GM19452 (cell line): ENCODE data around the gene AHRR.

Source experiments
- ATAC-seq: cut with Tn5 transposase; IDR thresholded peaks from one replicate; pipeline ENCODE4 v1.9.1; 2021; ENCODE audit not compliant: unreplicated experiment

AHRR gene

DNA sequence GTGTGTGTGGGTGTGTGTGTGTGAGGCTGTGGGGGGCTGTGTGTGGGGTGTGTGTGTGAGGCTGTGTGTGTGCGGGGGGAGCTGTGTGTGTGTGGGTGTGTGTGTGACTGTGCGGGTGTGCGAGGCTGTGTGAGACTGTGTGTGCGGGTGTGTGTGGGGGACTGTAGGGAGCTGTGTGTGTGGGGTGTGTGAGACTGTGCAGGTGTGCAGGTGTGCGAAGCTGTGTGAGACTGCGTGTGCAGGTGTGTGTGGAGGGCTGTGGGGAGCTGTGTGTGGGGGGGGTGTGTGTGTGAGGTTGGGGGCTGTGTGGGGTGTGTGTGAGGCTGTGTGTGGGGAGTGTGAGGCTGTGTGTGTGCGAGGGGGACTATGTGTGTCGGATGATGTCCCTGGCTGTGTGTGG lies 23.2 kb downstream of the AHRR start:
- no peak for ATAC-seq

DNA sequence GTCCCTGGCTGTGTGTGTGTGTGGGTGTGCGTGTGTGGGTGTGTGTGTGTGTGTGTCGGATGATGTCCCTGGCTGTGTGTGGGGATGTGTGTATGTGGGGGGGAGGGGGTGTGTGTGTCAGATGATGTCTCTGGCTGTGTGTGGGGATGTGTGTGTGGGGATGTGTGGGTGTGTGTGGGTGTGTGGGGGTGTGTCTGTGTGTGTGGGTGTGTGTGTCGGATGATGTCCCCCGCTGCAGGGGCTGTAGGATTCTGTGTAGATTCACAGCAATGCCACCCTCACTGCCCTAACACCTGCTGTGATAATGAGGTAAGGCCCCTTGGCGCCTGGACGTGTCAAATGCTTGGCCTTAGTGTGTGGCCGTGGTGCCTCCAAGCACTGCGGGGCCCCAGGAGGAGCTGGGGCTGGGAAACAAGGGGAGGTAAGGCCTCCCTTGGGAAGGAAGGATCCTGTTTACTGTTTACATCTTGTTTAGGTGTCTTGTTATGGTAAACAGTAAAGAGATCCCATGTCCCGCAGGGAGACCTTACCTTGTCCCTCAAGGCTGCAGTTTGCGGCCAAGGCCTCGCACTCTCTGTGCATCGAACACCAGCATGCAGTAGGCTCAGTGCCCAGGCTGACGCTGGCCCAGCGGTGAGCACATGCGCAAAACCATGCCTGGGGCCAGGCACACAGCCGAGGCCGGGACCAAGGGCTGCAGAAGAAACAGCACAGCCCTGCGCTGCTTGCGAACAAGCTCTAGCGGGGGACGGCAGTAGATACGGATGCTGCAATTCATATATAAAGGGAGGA lies 24.1 kb downstream of the AHRR start:
- ATAC-seq = no peak

DNA sequence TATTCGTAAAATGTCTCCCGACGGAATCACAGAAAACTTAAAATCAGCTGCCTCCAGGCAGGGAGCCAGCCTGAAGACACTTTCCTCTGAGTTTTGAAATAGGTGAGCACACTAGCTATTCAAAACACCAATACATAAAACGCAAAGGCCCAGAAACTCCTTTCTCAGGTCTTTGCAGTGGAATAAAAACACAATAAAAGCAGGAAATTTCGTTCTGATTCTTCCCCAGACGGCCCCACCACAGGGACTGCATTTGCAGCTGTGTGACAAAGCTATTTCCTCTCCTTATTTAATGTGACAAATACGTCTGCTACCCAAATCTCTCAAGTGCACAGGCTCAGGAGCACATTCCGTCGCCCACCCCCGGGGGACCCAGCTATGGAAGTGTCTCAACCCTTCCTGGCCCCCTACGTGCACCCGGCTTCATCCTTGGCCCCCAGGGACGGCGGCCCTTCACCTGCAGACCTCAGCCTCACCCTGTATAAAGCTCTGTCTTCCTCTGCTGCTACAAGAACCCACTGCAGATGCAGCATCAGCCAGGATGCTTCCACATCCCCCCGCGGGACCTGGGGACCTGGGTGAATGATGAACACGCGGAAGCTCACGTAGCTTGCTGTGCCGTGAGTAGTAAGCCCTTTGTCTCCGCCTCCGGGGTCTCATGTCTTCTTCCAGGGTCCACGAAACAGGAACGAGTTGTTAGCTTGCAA lies 24.9 kb downstream of the AHRR start:
- ATAC-seq = no peak

DNA sequence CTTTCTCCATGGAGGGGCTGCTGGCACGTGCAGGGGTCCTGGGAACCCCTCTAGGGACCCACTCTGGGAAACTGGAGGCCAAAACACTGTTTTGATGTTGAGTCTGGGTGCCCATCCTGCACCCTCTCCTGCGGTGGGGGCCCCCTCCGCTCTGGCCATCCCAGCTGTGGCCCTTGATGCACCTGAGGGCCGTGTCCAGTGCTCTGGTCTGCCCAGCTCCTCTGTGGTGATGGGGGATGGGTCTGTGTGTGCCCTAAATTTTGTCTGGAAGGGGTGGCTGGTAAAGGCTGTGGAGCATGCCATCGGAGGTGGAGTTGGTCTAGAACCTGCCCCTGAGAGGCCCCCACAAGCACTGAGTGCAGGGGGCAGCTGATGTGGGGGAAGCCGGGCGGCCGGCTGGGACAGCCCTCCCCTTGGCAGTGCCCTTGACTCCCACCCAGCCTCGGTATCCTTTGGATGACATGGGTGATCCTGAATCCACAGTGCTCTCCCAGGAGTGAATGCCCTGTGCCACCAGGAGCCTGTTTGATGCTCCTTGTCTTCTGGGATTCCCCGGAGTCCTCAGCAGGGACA lies 26.3 kb downstream of the AHRR start:
- no peak for ATAC-seq

DNA sequence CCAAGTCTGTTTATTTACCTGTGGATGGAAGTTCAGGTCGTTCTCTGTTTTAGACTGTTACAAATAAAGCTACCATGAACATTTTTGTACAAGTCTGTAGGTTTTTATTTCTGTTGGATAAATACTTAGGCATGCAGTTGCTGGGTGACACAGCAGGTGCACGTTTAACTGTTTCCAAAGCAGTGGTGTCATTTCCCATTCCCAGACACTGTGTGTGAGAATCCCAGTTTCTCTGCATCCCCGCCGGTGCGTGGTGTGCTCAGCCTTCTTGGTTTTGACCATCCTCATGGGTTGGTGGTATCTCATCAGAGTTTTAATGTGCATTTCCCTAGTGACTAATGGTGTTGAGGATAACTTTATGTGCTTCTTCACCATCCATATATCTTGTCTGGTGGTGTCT lies 27.2 kb downstream of the AHRR start:
- no peak for ATAC-seq

DNA sequence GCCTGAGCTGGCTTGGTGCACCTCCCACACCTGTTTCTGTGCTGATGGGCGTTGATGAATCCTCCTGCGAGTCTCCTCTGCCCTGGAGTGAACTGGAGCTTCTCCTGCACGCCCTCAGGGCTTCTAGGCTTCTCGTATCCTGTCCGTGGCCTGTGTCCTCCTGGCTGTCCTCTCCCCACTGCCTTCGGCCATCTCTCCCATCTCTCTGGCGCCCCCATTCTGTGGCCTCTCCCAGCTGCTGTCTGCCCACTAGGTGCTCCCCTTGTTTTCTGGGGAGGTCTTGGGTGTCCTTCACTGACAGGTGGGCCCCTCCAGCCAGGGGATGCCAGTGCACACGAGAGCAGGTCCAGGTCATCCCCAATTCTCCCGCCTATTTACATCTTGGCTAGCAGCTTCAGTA lies 28.8 kb downstream of the AHRR start:
- ATAC-seq = no peak

DNA sequence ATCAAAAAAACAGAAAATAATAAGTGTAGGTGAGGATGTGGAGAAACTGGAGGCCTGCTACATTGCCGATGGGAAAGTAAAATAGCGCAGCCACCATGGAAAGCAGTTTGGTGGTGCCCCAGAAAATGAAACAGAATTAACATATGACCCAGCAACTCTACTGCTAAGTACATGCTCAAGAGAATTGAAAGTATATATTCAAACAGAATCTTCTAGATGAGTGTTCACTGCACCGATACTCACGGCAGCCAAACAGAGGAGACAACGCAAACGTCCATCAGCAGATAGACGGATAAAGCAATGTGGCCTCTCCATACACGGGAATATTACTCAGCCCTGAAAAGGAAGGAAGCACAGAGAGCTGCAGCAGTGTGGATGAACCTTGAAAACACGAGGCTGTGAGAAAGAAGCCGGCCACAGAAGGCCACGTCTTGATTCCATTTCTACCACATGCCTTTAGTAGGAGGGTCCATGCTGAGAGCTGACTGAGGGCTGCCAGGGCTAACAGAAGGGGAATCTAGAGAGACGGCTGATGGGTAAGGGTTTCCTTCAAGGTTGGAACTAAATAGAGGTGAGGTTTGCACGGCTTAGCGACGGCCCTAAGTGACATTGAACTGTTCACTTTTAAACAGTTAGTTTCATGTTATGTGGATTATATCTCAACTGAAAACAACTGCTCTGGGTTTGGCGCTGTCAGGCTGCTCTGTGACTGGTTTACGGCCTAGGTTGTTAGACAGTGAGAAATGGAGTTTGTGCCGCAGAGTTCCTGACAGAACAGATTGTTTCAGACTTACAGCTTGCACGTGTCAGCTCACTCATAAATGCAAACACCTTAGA lies 29.8 kb downstream of the AHRR start:
- ATAC-seq = no peak

DNA sequence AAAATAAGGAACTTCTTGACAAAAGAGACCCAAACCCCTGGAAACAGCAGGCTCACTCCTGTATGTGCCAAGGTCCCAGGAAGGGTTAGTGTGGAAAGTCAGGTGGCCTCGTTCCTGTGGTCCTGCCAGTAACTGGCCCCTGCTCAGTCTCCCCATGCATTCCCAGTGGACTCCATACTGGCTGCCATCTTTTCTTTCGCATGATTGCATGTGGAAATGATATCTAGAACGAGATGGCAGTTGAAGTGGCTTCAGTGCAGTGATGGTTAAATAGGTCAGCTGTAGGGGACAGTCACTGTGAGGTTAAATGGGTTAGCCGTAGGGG lies 30.4 kb downstream of the AHRR start:
- no peak for ATAC-seq

DNA sequence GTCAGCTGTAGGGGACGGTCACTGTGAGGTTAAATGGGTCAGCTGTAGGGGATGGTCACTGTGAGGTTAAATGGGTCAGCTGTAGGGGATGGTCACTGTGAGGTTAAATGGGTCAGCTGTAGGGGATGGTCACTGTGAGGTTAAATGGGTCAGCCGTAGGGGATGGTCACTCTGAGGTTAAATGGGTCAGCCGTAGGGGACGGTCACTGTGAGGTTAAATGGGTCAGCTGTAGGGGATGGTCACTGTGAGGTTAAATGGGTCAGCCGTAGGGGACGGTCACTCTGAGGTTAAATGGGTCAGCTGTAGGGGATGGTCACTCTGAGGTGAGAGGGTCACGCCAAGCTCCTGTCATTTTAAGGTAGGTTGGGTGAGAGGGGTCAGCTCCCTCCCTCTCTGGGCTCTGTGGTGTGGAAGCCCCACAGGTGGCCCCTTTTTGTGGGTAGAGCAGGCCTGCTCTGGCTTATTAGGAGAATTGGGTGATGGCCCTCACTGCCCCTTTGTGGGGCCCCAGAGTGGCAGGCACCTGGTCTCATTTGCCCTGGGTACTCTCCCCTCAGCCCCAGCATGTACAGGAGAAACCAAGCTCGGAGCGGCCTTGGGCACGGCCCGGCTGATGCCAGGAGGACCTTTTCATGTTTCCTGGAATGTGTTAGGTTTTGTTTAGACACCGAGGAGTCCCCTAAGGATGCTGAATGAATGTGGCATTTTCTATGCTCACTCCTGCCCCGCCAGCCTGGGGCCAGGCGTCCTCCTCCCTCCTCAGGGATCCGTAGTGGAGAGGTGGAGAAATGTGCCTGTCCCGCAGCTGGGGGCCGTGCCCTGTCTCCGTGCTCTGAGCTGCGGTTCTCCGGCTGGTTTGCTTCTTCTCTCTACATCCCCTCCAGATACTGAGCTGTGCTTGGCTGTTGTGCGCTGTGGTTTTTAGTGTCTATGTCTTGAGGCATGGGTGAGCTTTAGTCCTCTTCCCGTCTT lies 31.4 kb downstream of the AHRR start:
- no peak for ATAC-seq

DNA sequence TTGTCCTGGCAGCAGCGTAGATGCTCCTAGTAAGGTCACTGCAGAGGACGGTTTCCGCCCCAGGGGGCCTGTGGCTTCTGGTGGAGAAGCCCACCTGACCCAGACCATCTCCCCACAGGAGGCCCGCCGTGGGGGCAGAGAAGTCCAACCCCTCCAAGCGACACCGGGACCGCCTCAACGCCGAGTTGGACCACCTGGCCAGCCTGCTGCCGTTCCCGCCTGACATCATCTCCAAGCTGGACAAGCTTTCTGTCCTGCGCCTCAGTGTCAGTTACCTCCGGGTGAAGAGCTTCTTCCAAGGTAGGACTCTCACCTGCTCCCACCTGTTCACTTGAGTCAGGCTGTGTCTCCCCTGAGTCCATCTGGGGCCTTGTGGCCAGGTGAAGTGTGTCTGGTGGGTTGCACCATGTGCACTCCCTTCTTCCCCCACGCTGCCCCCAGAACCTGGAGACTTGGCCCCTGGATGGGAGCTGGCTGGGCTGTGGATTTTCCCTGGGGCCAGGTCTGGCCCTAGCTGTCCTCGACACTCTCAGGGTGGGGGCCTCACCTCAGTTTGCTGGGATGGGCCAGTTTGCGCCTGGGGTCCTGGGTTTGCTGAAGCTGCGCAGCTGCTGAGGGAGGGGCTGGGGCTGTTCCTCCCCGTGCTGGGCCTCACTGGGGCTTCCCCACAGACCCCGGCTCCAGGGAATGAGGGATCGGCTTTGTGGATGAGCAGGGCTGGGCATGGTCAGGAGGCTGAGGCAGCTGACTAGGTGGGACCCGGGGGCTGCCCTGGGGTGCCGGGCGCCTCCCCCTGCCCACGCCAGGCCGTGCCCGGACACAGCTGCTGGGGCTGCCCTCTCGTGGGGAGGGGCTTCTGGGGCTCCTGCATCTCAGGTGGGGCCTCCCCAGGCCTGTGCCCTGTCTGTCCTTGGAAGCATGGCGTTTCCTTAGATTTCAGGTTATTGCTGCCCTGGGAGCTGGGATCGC lies 32.4 kb downstream of the AHRR start:
- no peak for ATAC-seq

DNA sequence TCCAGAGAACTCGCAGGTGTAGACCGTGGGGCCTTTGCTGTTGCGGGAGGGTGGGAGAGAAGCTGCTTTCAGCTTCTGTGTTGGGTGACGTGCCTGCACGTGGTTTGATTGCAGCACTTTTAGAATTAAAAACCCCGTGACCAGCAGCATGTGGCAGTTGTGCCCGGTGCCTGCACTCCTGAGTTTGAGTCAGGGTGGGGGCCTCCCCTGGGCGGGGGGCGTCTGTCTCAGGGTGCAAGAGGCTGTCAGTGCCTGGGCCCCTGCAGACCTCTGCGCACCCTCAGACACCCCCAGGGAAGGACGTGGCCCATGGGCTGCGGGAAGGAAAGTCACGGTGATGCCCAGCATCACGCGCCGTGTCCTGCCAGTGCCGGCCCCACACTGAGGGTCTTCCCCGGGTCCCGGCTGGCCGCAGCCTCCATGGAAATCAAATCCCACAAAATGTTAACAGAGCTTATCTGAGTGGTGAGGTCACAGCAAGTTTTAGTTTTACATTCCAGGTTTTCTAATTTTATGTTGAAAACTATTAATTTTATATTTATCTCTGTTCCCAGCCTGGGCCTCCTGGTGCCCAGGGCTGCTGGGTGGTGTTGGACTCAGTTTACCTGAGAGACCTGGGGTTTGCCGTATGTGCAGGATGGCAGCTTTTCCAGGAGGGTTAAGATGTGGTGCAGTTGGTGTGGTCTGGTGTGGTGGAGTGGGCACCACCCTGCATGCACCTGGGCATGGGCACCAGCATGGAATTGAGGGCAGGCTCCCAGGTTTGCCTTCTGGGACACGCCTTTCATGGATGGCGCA lies 33.3 kb downstream of the AHRR start:
- no peak for ATAC-seq

DNA sequence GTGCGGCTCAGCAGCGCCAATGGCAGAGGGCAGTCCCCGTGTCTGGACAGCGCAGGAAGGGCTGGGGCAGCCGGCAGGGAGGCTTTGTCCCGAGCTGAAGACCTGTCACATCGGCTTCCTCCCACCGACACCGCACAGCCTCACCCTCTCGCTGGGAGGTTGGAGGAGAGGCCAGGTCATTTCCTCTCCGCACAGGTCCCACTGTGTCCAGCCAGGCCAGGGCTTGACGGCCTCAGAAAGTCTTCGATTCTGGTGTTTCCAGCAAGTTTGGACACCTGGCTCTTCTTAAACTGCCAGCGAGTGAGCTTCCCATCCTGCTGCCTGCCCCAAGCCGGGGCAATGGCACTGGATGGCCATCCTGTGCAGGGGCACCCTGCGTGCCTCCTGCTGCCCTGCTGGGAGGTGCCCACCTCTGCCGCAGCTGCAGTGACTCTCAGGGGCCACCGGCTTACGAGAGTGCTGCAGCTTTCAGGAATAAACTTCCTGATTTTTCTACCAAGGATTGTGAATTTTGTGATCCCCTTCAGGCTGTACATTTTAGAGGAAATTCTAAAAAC lies 33.9 kb downstream of the AHRR start:
- ATAC-seq = no peak

DNA sequence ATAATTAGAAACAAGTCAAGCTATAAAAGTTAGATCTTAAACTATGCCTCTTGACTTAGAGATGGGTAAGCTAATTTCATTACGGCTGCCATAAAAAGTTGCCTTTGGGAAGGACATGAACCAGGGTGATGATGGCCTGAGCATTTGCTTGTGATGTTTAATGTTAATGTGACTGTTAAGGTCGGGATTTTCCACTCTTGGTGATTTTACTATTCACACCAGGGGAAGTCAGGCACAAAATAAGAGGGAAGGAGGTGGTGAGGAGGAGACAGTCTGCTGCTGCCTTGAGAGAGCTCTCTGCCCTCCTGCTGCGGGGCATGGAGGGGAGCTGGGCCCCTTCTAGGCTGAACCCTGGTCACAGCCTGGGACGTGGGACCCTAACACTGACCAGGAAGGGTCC lies 34.4 kb downstream of the AHRR start:
- ATAC-seq = no peak

DNA sequence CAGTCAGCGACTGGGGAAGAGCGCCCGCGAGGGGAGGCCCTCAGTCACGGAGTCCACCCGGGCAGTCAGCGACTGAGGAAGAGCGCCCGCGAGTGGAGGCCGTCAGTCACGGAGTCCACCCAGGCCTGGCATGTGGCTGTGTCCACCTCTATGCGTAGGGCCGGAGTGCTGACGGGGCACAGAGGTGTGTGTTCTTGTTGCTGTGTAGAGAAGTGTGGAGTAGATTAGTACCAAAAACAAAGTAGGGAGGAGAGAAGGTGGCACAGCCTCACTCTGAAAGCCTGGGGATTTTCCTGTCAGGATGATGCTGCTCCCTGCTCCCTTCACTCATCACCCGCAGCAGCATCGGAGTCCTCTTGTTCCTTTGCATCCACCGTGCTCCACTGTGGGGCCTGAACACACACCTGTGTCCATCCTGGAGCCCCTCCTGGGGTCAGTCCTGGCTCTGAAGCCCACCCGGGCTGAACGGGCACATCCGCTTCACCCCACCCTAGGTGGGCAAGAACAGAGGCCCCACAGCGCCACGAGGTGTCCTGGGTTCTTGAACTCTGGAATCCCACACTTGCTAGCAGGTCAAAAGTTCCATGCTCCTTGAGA lies 37.9 kb downstream of the AHRR start:
- ATAC-seq = no peak

DNA sequence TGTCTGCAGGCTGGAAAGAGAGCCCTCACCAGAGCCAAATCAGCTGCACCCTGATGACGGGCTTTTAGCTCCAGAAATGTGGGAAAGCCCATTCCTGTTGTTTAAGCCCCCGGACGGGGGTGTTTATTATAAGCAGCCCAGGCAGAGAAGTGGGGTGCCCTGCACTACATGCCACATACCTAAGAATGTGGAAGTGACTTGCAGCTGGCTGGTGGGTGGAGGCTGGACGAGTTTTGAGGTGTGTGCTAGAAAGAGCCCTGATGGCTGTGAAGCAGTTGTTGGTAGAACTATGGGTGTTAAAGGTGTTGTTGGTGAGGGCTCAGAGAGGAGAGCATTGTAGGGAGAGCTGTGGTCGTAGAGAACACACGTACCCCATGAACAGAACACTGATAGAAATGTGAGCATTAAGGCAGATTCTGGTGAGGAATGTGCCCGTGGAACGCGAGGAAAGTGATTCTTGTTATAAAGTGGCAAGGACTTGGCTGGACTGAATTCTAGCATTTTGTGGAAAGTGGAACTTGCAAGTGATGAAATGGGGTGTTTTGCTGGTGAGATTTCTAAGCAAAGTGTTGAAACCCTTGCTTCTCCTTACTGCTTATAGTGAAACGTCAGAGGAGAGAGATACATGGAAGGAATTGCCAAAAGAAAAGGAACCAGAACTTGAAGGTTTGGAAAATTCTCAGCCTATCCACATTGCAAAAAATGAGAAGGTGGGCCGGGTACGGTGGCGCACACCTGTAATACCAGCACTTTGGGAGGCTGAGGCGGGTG lies 38.9 kb downstream of the AHRR start:
- ATAC-seq = no peak

DNA sequence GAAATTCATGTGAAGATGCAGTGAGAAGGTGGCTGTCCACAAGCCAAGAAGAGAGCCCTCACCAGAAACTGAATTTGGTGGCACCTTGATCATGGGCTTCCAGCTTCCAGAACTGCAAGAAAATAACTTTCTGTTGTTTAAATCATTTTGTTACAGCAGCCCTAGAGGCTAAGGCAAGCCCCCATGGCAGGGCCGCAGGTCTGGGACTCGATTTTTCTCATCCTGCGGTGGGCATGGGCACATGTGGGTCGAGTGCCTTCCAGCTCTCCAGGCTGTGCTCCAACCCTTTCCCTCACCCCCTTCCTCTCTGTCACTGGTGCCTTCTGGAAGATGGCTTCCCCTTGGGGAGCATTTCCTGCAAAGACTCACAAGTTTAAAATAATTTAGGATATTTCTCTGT lies 40.7 kb downstream of the AHRR start:
- ATAC-seq = no peak
